Lung (tissue), 12 donors: ENCODE data around the gene MYL10. TPM values are rescaled to one million over a fixed set of nuclear protein-coding genes. Genes with fewer than 3 reads are reported as not detected.
A peak's percentile ranks its signal among the peaks of the same experiment; 100 is the strongest.

Experiments
- ATAC-seq: fragments of 200-7000 bp; cut with Tn5 transposase; one replicate; pipeline ENCODE4 v1.9.1; 2020; ENCODE audit warnings: moderate number of reproducible peaks; ENCODE audit not compliant: insufficient read depth, low FRiP score
- DNase-seq, 3 donors: peaks; one replicate each; pipeline ENCODE4 v3.0.0-alpha.2; 2013 to 2017
- H3K27ac ChIP-seq, 2 donors: one replicate each; pipeline ENCODE4 v1.5.1; 2013; ENCODE audit warnings: mild to moderate bottlenecking in 2 of 2, moderate library complexity in 2 of 2, control low read depth in 1 of 2, inconsistent platforms in 1 of 2, low read depth in 1 of 2, low read length in 1 of 2
- H3K27me3 ChIP-seq, 3 donors: one replicate each; pipeline ENCODE4 v1.5.1; 2013; ENCODE audit warnings: low read length in 2 of 3; ENCODE audit not compliant: control insufficient read depth in 3 of 3, insufficient read depth in 3 of 3
- H3K36me3 ChIP-seq, 4 donors: one replicate each; pipeline ENCODE4 v1.5.1; 2013; ENCODE audit warnings: low read length in 4 of 4, mild to moderate bottlenecking in 1 of 4, moderate library complexity in 1 of 4; ENCODE audit not compliant: control insufficient read depth in 4 of 4, insufficient read depth in 4 of 4
- H3K4me1 ChIP-seq, 5 donors: one replicate each; pipeline ENCODE4 v1.5.1; 2013; ENCODE audit warnings: low read length in 5 of 5, mild to moderate bottlenecking in 2 of 5, moderate library complexity in 1 of 5; ENCODE audit not compliant: control insufficient read depth in 5 of 5, insufficient read depth in 5 of 5
- H3K4me3 ChIP-seq: one replicate; pipeline ENCODE4 v1.5.1; 2013; ENCODE audit warnings: mild to moderate bottlenecking, control low read depth, moderate library complexity
- H3K9ac ChIP-seq, 2 donors: one replicate each; pipeline ENCODE4 v1.5.1; 2013; ENCODE audit warnings: low read length in 2 of 2, control low read depth in 1 of 2; ENCODE audit not compliant: insufficient read depth in 1 of 2
- H3K9me3 ChIP-seq, 4 donors: one replicate each; pipeline ENCODE4 v1.5.1; 2013; ENCODE audit warnings: low read length in 3 of 4, mild to moderate bottlenecking in 1 of 4, moderate library complexity in 1 of 4; ENCODE audit not compliant: control insufficient read depth in 4 of 4, insufficient read depth in 3 of 4
- CTCF ChIP-seq: IDR thresholded peaks from 2 replicates; pipeline ENCODE4 v1.5.1; 2012; ENCODE audit warnings: mild to moderate bottlenecking; ENCODE audit errors: control extremely low read depth, extremely low read depth
- WGBS, 2 donors: extraction: QIAGEN DNeasy Blood & Tissue Kit; methylation state at CpG; one replicate each; pipeline ENCODE4 v1.1.7; 2013; 5-methylcytosine and 5-hydroxymethylcytosine counted together
- polyA plus RNA-seq, 2 donors: library from polyadenylated mRNA; stranded (reverse); fragments of 200-250 nt; gene quantifications; one replicate each; pipeline ENCODE4 v1.2.1, GENCODE V29; 2013
- total RNA-seq, 2 donors: library from RNA; depleted of rRNA in 1 of 2; stranded (reverse); fragments of >200 nt in 1 of 2; gene quantifications; one replicate each; pipeline ENCODE4 v1.2.1, GENCODE V29; 2014 to 2021
- donor health status: control.
- donor health status: control.
- donor health status: Bipolar disorder and iron deficiency.
- donor health status: healthy.
- donor health status: DM: yes; HTN: yes; CAD: no.

MYL10 gene
- total and polyA plus RNA-seq, 4 donors = not detected

GRCh38 chr7:101625031-101625791, 3.9 kb downstream of the MYL10 start:
- peak; percentile 70 to 73 (median 71) for DNase-seq
- no peak for TF ChIP-seq CTCF
- WGBS, 2 donors = 20% methylated on average over 17 to 18 of the region's 18 CpGs

GRCh38 chr7:101624246-101625001, 4.7 kb downstream of the MYL10 start:
- Histone ChIP-seq H3K4me1 (peaks cover 0 to 11% (median 0%) of the 10 kb centered on the region in 5 donors), H3K27ac (no peak overlapping the region), H3K27me3 (peaks cover 0 to 3% (median 0%) of the 10 kb centered on the region in 3 donors), H3K9me3 (no peaks in the 10 kb centered on the region), H3K36me3 (no peaks in the 10 kb centered on the region), H3K4me3 (no peak overlapping the region), H3K9ac (no peak overlapping the region)
- no peak for ATAC-seq
- DNase-seq = peak in 2 of 3 donors; percentile 37 to 44
- 65 to 74% methylated on average over 23 of the region's 23 CpGs for WGBS, 2 donors
- no peak for TF ChIP-seq CTCF

More at GRCh38 chr7:101625031-101625791, 3.9 kb downstream of the MYL10 start:
- H3K4me1 ChIP-seq = peaks cover 0 to 11% (median 0%) of the 10 kb centered on the region in 5 donors
- H3K27ac ChIP-seq = no peak overlapping the region
- no peak overlapping the region for H3K9ac ChIP-seq
- no peak overlapping the region for H3K4me3 ChIP-seq
- H3K9me3 ChIP-seq = no peaks in the 10 kb centered on the region
- no peaks in the 10 kb centered on the region for H3K36me3 ChIP-seq
- H3K27me3 ChIP-seq = peaks cover 0 to 3% (median 0%) of the 10 kb centered on the region in 3 donors
- no peak for ATAC-seq

- H3K27ac ChIP-seq = no peak overlapping the region
- H3K27me3 ChIP-seq = peaks cover 0 to 3% (median 0%) of the 10 kb centered on the region in 3 donors
- H3K4me3 ChIP-seq = no peak overlapping the region
- no peaks in the 10 kb centered on the region for H3K36me3 ChIP-seq
- ATAC-seq (no peak), DNase-seq (no peak)
- peaks cover 0 to 11% (median 0%) of the 10 kb centered on the region in 5 donors for H3K4me1 ChIP-seq
- no peaks in the 10 kb centered on the region for H3K9me3 ChIP-seq
- H3K9ac ChIP-seq = no peak overlapping the region
- no peak for TF ChIP-seq CTCF
- WGBS, 2 donors = 88 to 94% methylated on average over 14 to 15 of the region's 15 CpGs
Observed at GRCh38 chr7:101622609-101623173, 6.4 kb downstream of the MYL10 start.
